ENCODE measurements around the gene IQCK.
"Not testable (repeated sequence)": the region's sequence is repeated elsewhere in the genome, so short reads cannot be mapped to it uniquely, and the experiment has no call there.

Gene IQCK

GRCh38 chr16:19710991-19711545 is 7.0 kb upstream of the IQCK start:
- no peak for DNase-seq (ENCODE audit: extremely low spot score)
- no peak for TF ChIP-seq ELF4 (IDR thresholded peaks at IDR 0.05)
- TF ChIP-seq PKNOX1 (IDR thresholded peaks at IDR 0.05): no peak
- no peak for TF ChIP-seq BHLHE40 (IDR thresholded peaks at IDR 0.05; ENCODE audit: borderline replicate concordance)
- ChIA-PET CTCF (no interaction called here), POLR2A (no interaction called here)

GRCh38 chr16:19711643-19712042 is 6.4 kb upstream of the IQCK start:
- ChIA-PET CTCF (no interaction called here), POLR2A (no interaction called here)
- DNase-seq (ENCODE audit: extremely low spot score): no peak
- no peak for TF ChIP-seq NFRKB (IDR thresholded peaks at IDR 0.05)
- no peak for TF ChIP-seq TARDBP (IDR thresholded peaks at IDR 0.05)
- TF ChIP-seq FOXM1 (IDR thresholded peaks at IDR 0.05; ENCODE audit: borderline replicate concordance): no peak
- TF ChIP-seq PKNOX1 (IDR thresholded peaks at IDR 0.05): no peak
- no peak for TF ChIP-seq L3MBTL2 (conservative IDR thresholded peaks at IDR 0.05)
- no peak for TF ChIP-seq BHLHE40 (IDR thresholded peaks at IDR 0.05; ENCODE audit: borderline replicate concordance)
- no peak for TF ChIP-seq SP1 (IDR thresholded peaks at IDR 0.05)

DNA sequence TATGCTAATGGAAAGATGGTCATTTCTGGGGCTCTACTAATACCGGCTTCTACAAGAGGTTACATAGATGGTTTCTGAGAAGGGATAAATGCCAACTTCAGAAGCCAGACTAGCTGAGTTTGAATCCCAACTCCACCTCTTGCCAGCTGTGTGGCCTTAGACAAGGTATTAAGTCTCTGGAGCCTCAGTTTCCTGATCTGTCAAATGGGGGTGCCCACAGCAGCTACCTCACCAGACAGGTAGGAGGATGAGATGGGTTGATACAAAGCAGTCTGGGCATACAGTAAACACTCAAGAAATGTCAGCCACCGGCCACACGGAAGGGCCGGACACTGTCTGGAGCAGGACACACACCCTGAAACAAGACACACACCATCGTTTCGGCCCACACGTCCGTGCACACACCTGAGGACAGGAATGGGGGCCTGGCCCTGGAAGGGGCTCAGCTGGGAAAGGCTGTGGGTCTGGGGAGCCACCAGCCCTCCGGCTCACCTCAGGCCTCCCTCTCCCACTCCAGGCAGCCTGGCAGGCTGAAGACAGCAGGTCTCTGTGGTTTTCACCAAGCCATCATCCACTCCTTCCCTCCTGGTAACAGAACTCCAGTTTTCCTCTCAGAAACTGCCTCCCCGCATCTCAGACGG is 5.5 kb upstream of the IQCK start:
- ChIA-PET CTCF (no interaction called here), POLR2A (no interaction called here)
- TF ChIP-seq CTBP1 (IDR thresholded peaks at IDR 0.05; ENCODE audit: borderline replicate concordance) (no peak), FOXA1 (IDR thresholded peaks at IDR 0.05) (no peak), SUZ12 (IDR thresholded peaks at IDR 0.05) (no peak), FOXK2 (IDR thresholded peaks at IDR 0.05) (no peak), FOXM1 (IDR thresholded peaks at IDR 0.05; ENCODE audit: borderline replicate concordance) (no peak), SP1 (IDR thresholded peaks at IDR 0.05) (no peak), HDGF (IDR thresholded peaks at IDR 0.05; ENCODE audit: borderline replicate concordance) (no peak), ZNF384 (IDR thresholded peaks at IDR 0.05) (no peak), LEF1 (IDR thresholded peaks at IDR 0.05; ENCODE audit: borderline replicate concordance) (no peak), PKNOX1 (IDR thresholded peaks at IDR 0.05) (no peak)
- DNase-seq (ENCODE audit: extremely low spot score): no peak

- DNase-seq (ENCODE audit: extremely low spot score): no peak
- POLR2A ChIA-PET: interaction anchor here (0.9 kb wide), 1 partner anchor 14 kb away, joined by 3 read pairs; no protein-coding TSS in a partner anchor
- TF ChIP-seq TARDBP (IDR thresholded peaks at IDR 0.05): no peak
- TF ChIP-seq L3MBTL2 (conservative IDR thresholded peaks at IDR 0.05): no peak
- TF ChIP-seq LEF1 (IDR thresholded peaks at IDR 0.05; ENCODE audit: borderline replicate concordance): no peak
- no peak for TF ChIP-seq CTBP1 (IDR thresholded peaks at IDR 0.05; ENCODE audit: borderline replicate concordance)
- no peak for TF ChIP-seq ELF4 (IDR thresholded peaks at IDR 0.05)
- no peak for TF ChIP-seq BHLHE40 (IDR thresholded peaks at IDR 0.05; ENCODE audit: borderline replicate concordance)
- no peak for TF ChIP-seq FOXM1 (IDR thresholded peaks at IDR 0.05; ENCODE audit: borderline replicate concordance)
- no peak for TF ChIP-seq ZNF384 (IDR thresholded peaks at IDR 0.05)
- TF ChIP-seq FOXA1 (IDR thresholded peaks at IDR 0.05): no peak
- TF ChIP-seq NFRKB (IDR thresholded peaks at IDR 0.05): no peak
- TF ChIP-seq ARNT (IDR thresholded peaks at IDR 0.05): no peak
- TF ChIP-seq HDGF (IDR thresholded peaks at IDR 0.05; ENCODE audit: borderline replicate concordance): no peak
- TF ChIP-seq SUZ12 (IDR thresholded peaks at IDR 0.05): no peak
- no peak for TF ChIP-seq FOXK2 (IDR thresholded peaks at IDR 0.05)
- CTCF ChIA-PET: no interaction called here
Observed at GRCh38 chr16:19713697-19714096, 4.4 kb upstream of the IQCK start.

- DNase-seq (ENCODE audit: extremely low spot score): no peak
- ChIA-PET CTCF (no interaction called here), POLR2A (no interaction called here)
- TF ChIP-seq SP1 (IDR thresholded peaks at IDR 0.05) (no peak), FOXK2 (IDR thresholded peaks at IDR 0.05) (no peak), ZNF384 (IDR thresholded peaks at IDR 0.05) (no peak), FOXM1 (IDR thresholded peaks at IDR 0.05; ENCODE audit: borderline replicate concordance) (no peak), SUZ12 (IDR thresholded peaks at IDR 0.05) (no peak), L3MBTL2 (conservative IDR thresholded peaks at IDR 0.05) (no peak), ARNT (IDR thresholded peaks at IDR 0.05) (no peak), NFRKB (IDR thresholded peaks at IDR 0.05) (no peak), FOXA1 (IDR thresholded peaks at IDR 0.05) (no peak), PKNOX1 (IDR thresholded peaks at IDR 0.05) (no peak), HDGF (IDR thresholded peaks at IDR 0.05; ENCODE audit: borderline replicate concordance) (no peak), BHLHE40 (IDR thresholded peaks at IDR 0.05; ENCODE audit: borderline replicate concordance) (no peak), LEF1 (IDR thresholded peaks at IDR 0.05; ENCODE audit: borderline replicate concordance) (no peak), TARDBP (IDR thresholded peaks at IDR 0.05) (no peak), ELF4 (IDR thresholded peaks at IDR 0.05) (no peak), CTBP1 (IDR thresholded peaks at IDR 0.05; ENCODE audit: borderline replicate concordance) (no peak)
Observed at GRCh38 chr16:19715566-19715965, 2.5 kb upstream of the IQCK start.

DNA sequence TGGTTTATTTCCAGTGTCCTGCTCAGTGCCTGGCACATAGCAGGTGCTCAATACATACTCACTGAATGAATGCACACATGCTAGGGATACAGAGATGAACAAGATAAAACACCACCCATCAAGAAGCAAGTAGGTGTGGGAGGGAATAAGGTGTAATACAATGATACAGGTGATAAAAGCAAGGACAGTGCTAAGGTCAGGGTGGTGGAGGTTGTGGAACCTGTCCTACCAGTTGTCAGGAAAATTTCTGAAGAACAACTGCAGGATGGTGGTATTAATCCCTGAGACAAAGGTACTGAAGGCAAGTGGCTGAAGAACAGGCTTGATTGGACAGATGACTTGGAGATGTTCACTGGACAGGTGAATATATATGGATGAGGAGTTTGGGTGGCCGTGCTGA is 1.9 kb upstream of the IQCK start:
- DNase-seq (ENCODE audit: extremely low spot score): no peak
- ChIA-PET CTCF (no interaction called here), POLR2A (no interaction called here)
- TF ChIP-seq TARDBP (IDR thresholded peaks at IDR 0.05) (no peak), FOXA1 (IDR thresholded peaks at IDR 0.05) (no peak), ELF4 (IDR thresholded peaks at IDR 0.05) (no peak), BHLHE40 (IDR thresholded peaks at IDR 0.05; ENCODE audit: borderline replicate concordance) (no peak), NFRKB (IDR thresholded peaks at IDR 0.05) (no peak), ARNT (IDR thresholded peaks at IDR 0.05) (no peak), FOXM1 (IDR thresholded peaks at IDR 0.05; ENCODE audit: borderline replicate concordance) (no peak), HDGF (IDR thresholded peaks at IDR 0.05; ENCODE audit: borderline replicate concordance) (no peak), LEF1 (IDR thresholded peaks at IDR 0.05; ENCODE audit: borderline replicate concordance) (no peak), CTBP1 (IDR thresholded peaks at IDR 0.05; ENCODE audit: borderline replicate concordance) (no peak), ZNF384 (IDR thresholded peaks at IDR 0.05) (no peak), SUZ12 (IDR thresholded peaks at IDR 0.05) (no peak), SP1 (IDR thresholded peaks at IDR 0.05) (no peak), L3MBTL2 (conservative IDR thresholded peaks at IDR 0.05) (no peak), FOXK2 (IDR thresholded peaks at IDR 0.05) (no peak), PKNOX1 (IDR thresholded peaks at IDR 0.05) (no peak)

DNA sequence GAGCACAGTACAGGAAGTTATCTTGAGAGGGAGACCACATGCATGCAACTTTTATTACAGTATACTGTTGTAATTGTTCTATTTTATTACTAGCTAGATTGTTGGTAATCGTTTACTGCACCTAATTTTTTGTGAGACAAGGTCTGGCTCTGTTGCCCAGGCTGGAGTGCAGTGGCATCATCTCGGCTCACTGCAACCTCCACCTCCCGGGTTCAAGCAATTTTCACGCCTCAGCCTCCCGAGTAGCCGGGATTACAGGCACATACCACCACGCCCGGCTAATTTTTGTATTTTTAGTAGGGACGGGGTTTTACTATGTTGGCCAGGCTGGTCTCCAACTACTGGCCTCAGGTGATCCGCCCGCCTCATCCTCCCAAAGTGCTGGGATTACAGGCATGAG is 1.3 kb upstream of the IQCK start:
- DNase-seq (ENCODE audit: extremely low spot score); POLR2A ChIA-PET; CTCF ChIA-PET: not testable (repeated sequence)
